PFSK-1 (cell line): ENCODE data around the gene C17orf114.

ENCODE experiments used
- SIN3A ChIP-seq: IDR thresholded peaks from 2 replicates; pipeline ENCODE4 v1.6.1; 2012; ENCODE audit warnings: mild to moderate bottlenecking, low read length, moderate library complexity, borderline replicate concordance; ENCODE audit not compliant: insufficient read depth
- TAF1 ChIP-seq: IDR thresholded peaks from 2 replicates; pipeline ENCODE4 v1.6.1; 2012; ENCODE audit warnings: low read length, control low read depth, borderline replicate concordance; ENCODE audit not compliant: insufficient read depth
- TF ChIP-seq, protein P1 (sequence below), 2 experiments: IDR thresholded peaks; 2 replicates each; pipeline versions ENCODE4 v1.6.1 to v1.8.0; 2011 to 2012; ENCODE audit warnings: low read depth in 2 of 2, low read length in 2 of 2, control low read depth in 1 of 2, inconsistent platforms in 1 of 2, mild to moderate bottlenecking in 1 of 2, moderate library complexity in 1 of 2; ENCODE audit not compliant: insufficient read depth in 1 of 2

DNA sequence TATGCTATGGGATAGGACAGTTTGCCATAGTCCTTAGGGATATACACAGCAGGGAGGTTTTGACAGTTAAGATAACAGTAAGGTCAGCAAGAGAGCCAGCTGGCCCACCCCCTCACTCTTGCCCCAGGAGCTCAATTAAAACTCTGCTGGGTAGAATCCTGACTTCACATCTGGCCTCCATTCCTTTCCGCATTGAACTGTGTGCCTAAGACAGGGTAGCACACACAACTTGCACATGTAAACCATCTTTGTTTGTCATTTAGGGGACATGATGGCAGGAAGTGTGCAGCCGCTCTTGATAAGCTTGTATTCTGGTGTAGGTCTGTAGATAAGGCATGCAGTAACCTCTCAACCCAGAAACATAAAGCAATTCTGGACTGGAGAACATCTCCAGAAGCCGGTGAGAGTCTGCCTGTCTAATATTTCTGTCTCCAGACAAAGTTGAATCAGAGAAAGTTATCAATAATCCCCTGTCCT lies 36.2 kb upstream of the C17orf114 start:
- no peak for TF ChIP-seq SIN3A
- TF ChIP-seq, protein P1, sequence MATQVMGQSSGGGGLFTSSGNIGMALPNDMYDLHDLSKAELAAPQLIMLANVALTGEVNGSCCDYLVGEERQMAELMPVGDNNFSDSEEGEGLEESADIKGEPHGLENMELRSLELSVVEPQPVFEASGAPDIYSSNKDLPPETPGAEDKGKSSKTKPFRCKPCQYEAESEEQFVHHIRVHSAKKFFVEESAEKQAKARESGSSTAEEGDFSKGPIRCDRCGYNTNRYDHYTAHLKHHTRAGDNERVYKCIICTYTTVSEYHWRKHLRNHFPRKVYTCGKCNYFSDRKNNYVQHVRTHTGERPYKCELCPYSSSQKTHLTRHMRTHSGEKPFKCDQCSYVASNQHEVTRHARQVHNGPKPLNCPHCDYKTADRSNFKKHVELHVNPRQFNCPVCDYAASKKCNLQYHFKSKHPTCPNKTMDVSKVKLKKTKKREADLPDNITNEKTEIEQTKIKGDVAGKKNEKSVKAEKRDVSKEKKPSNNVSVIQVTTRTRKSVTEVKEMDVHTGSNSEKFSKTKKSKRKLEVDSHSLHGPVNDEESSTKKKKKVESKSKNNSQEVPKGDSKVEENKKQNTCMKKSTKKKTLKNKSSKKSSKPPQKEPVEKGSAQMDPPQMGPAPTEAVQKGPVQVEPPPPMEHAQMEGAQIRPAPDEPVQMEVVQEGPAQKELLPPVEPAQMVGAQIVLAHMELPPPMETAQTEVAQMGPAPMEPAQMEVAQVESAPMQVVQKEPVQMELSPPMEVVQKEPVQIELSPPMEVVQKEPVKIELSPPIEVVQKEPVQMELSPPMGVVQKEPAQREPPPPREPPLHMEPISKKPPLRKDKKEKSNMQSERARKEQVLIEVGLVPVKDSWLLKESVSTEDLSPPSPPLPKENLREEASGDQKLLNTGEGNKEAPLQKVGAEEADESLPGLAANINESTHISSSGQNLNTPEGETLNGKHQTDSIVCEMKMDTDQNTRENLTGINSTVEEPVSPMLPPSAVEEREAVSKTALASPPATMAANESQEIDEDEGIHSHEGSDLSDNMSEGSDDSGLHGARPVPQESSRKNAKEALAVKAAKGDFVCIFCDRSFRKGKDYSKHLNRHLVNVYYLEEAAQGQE (IDR thresholded peaks at IDR 0.05; ENCODE audit: insufficient read depth in 1 of 2, low read depth in 2 of 2, low read length in 2 of 2), result no peak
- TF ChIP-seq TAF1, result no peak
